Measurements from ENCODE around the gene TMUB1. TPM values are rescaled to one million over a fixed set of nuclear protein-coding genes. Genes with fewer than 3 reads are reported as not detected.

Gene TMUB1
- total and polyA plus RNA-seq, 9 of the 15 experiments (the other 6 are each of a cell fraction or from before 2014, with no cell fraction given) = 0.14 to 241 (median 74.1) TPM

DNA sequence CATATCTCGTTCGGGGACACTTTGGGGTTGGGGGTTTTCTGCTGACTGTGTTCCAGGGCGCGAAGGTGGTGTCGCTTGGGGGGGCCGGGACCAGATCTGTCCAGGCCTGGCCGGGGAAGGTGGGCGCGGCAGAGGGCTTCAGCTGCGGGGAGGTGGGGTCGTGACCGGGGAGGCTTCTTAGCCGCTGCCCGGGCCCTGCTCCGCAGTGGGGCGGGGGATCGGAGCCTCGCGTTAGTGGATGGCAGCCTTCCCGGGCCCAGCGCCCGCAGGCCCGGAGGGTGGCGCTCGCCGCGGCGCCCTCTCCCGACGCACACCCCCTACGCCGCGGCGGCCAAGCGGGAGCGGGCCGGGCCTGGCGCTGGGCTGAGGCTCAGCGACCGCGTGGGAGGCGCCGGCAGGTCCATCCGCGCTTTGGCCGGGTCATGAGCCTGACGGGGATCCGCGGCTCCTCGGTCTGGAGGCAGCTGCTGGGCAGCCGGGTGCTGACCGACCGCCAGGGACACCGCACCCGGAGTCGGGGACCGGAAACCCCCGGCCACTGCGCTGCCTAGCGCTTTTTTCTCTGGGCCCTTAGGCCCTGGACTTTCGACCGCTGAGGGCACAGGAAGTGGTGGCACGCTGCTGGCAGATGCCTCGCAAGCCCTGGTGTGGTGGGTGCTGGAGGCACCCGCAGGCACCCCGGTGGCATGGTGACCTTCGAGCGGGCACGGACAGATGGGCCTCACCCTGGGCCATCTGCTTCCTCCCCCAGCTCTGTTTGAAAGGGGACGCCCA lies 4.1 kb upstream of the TMUB1 start (continued):
- no peak for TF ChIP-seq ZNF561 (CRISPR knock-in tag; conservative IDR thresholded peaks at IDR 0.05)
- no peak for TF ChIP-seq SP2 (IDR thresholded peaks at IDR 0.05; ENCODE audit: extremely low read depth, low read depth, low read length, poor library complexity, severe bottlenecking)
- no peak for TF ChIP-seq SMC3 (conservative IDR thresholded peaks at IDR 0.05; ENCODE audit: insufficient read depth, low read depth, low read length)
- 0 out of 4 replicates have a peak, but pooled peaks of 1 of the 2 experiments have one; percentile 9 for TF ChIP-seq FOXA3 (CRISPR knock-in tag; conservative IDR thresholded peaks at IDR 0.05 in 1 of 2, IDR thresholded peaks at IDR 0.05 in 1 of 2)
- TF ChIP-seq KLF10 (CRISPR knock-in tag; IDR thresholded peaks at IDR 0.05) = no peak
- TF ChIP-seq ZNF778 (CRISPR knock-in tag; IDR thresholded peaks at IDR 0.05) = no peak
- TF ChIP-seq, protein P1, sequence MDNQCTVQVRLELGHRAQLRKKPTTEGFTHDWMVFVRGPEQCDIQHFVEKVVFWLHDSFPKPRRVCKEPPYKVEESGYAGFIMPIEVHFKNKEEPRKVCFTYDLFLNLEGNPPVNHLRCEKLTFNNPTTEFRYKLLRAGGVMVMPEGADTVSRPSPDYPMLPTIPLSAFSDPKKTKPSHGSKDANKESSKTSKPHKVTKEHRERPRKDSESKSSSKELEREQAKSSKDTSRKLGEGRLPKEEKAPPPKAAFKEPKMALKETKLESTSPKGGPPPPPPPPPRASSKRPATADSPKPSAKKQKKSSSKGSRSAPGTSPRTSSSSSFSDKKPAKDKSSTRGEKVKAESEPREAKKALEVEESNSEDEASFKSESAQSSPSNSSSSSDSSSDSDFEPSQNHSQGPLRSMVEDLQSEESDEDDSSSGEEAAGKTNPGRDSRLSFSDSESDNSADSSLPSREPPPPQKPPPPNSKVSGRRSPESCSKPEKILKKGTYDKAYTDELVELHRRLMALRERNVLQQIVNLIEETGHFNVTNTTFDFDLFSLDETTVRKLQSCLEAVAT (IDR thresholded peaks at IDR 0.05) = peak in 1 of 2 experiments; percentile 59; a peak in 2 of 4 replicates
- no peak for TF ChIP-seq TEAD4 (IDR thresholded peaks at IDR 0.05; ENCODE audit: low read length)
- TF ChIP-seq TEAD4 (CRISPR knock-in tag; IDR thresholded peaks at IDR 0.05; ENCODE audit: borderline replicate concordance) = no peak
- TF ChIP-seq, protein P2, sequence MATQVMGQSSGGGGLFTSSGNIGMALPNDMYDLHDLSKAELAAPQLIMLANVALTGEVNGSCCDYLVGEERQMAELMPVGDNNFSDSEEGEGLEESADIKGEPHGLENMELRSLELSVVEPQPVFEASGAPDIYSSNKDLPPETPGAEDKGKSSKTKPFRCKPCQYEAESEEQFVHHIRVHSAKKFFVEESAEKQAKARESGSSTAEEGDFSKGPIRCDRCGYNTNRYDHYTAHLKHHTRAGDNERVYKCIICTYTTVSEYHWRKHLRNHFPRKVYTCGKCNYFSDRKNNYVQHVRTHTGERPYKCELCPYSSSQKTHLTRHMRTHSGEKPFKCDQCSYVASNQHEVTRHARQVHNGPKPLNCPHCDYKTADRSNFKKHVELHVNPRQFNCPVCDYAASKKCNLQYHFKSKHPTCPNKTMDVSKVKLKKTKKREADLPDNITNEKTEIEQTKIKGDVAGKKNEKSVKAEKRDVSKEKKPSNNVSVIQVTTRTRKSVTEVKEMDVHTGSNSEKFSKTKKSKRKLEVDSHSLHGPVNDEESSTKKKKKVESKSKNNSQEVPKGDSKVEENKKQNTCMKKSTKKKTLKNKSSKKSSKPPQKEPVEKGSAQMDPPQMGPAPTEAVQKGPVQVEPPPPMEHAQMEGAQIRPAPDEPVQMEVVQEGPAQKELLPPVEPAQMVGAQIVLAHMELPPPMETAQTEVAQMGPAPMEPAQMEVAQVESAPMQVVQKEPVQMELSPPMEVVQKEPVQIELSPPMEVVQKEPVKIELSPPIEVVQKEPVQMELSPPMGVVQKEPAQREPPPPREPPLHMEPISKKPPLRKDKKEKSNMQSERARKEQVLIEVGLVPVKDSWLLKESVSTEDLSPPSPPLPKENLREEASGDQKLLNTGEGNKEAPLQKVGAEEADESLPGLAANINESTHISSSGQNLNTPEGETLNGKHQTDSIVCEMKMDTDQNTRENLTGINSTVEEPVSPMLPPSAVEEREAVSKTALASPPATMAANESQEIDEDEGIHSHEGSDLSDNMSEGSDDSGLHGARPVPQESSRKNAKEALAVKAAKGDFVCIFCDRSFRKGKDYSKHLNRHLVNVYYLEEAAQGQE (IDR thresholded peaks at IDR 0.05; ENCODE audit: borderline replicate concordance) = peak; percentile 49; the same call in 1 of the 2 replicates
- TF ChIP-seq, protein P2 (CRISPR knock-in tag; IDR thresholded peaks at IDR 0.05; ENCODE audit: low read depth) = 0 out of 2 replicates have a peak, but pooled peaks have one; percentile 12
- no peak for TF ChIP-seq ZNF197 (CRISPR knock-in tag; IDR thresholded peaks at IDR 0.05; ENCODE audit: low read depth)
- TF ChIP-seq, protein P3, sequence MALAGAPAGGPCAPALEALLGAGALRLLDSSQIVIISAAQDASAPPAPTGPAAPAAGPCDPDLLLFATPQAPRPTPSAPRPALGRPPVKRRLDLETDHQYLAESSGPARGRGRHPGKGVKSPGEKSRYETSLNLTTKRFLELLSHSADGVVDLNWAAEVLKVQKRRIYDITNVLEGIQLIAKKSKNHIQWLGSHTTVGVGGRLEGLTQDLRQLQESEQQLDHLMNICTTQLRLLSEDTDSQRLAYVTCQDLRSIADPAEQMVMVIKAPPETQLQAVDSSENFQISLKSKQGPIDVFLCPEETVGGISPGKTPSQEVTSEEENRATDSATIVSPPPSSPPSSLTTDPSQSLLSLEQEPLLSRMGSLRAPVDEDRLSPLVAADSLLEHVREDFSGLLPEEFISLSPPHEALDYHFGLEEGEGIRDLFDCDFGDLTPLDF (CRISPR knock-in tag; IDR thresholded peaks at IDR 0.05) = peak; percentile 68
- no peak for TF ChIP-seq RAD51 (IDR thresholded peaks at IDR 0.05; ENCODE audit: borderline replicate concordance, low read depth)
- no peak for TF ChIP-seq FOS (IDR thresholded peaks at IDR 0.05; ENCODE audit: extremely low read depth, insufficient read length)

Measured in K562 (cell line).